GM19099 (cell line): ENCODE measurements around the gene CCDC40.

Source experiments
- POLR2A ChIP-seq: IDR thresholded peaks from 3 replicates; pipeline ENCODE4 v1.6.1; 2011; ENCODE audit warnings: low read depth; ENCODE audit not compliant: insufficient read length; ENCODE audit errors: extremely low read depth

The CCDC40 gene

DNA sequence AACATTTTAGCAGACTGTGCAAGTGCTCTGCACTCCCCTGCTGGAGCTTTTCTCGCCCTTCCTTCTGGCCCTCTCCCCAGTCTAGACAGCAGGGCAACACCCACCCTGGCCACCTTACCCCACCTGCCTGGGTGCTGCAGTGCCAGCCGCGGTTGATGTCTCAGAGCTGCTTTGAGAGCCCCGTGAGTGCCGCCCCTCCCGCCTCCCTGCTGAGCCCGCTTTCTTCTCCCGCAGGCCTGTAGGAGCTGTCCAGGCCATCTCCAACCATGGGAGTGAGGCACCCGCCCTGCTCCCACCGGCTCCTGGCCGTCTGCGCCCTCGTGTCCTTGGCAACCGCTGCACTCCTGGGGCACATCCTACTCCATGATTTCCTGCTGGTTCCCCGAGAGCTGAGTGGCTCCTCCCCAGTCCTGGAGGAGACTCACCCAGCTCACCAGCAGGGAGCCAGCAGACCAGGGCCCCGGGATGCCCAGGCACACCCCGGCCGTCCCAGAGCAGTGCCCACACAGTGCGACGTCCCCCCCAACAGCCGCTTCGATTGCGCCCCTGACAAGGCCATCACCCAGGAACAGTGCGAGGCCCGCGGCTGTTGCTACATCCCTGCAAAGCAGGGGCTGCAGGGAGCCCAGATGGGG, 68.0 kb downstream of the CCDC40 start:
- TF ChIP-seq POLR2A, result no peak

DNA sequence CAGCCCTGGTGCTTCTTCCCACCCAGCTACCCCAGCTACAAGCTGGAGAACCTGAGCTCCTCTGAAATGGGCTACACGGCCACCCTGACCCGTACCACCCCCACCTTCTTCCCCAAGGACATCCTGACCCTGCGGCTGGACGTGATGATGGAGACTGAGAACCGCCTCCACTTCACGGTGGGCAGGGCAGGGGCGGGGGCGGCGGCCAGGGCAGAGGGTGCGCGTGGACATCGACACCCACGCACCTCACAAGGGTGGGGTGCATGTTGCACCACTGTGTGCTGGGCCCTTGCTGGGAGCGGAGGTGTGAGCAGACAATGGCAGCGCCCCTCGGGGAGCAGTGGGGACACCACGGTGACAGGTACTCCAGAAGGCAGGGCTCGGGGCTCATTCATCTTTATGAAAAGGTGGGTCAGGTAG, 68.5 kb downstream of the CCDC40 start:
- TF ChIP-seq POLR2A, result no peak

DNA sequence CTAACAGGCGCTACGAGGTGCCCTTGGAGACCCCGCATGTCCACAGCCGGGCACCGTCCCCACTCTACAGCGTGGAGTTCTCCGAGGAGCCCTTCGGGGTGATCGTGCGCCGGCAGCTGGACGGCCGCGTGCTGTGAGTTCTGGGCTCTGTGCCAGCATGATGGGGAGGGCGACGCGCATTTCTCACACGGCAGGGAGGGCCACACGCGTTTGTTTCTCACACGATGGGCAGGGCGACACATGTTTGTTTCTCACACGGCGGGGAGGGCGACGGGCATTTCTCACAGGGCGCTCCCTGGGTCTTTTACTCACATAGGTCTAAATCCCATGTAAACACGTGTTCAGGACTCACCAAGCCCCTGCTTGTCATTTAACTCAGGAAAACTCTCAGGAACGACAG, 69.3 kb downstream of the CCDC40 start:
- TF ChIP-seq POLR2A, result no peak

DNA sequence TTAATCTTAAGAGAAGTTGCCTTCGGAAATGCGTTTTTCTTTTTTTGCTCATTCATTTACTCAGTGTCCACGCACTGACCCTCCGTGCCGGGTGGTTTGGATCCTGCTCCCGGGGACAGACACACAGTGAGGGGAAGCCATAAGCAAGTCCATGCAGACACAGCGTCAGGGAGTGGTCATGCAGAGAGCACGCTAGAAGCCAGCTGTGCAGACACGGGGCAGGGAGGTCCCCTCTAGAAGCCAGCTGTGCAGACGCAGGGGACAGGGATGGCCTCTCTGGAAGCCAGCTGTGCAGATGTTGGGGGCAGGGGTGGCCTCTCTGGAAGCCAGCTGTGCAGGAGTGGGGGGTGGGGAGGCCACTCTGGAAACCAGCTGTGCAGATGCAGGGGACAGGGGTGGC, 69.7 kb downstream of the CCDC40 start:
- TF ChIP-seq POLR2A, result no peak

DNA sequence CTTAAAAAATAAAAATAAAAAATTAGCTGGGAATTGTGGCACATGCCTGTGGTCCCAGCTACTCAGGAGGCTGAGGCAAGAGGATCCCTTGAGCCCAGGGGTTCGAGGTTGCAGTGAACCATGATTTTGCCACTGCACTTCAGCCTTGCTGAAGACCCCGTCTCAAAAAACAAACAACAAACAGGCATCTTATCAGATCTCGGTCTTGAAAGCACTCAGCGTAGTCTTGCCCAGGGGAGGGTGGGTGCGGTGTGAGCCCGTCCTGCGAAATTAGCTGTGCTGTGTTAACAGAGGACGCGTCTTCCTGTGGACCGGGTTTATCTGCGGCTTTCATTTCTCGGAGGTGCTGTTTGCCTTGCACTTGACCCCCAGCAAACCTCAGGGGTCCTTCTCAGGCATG, 70.3 kb downstream of the CCDC40 start:
- TF ChIP-seq POLR2A, result no peak

DNA sequence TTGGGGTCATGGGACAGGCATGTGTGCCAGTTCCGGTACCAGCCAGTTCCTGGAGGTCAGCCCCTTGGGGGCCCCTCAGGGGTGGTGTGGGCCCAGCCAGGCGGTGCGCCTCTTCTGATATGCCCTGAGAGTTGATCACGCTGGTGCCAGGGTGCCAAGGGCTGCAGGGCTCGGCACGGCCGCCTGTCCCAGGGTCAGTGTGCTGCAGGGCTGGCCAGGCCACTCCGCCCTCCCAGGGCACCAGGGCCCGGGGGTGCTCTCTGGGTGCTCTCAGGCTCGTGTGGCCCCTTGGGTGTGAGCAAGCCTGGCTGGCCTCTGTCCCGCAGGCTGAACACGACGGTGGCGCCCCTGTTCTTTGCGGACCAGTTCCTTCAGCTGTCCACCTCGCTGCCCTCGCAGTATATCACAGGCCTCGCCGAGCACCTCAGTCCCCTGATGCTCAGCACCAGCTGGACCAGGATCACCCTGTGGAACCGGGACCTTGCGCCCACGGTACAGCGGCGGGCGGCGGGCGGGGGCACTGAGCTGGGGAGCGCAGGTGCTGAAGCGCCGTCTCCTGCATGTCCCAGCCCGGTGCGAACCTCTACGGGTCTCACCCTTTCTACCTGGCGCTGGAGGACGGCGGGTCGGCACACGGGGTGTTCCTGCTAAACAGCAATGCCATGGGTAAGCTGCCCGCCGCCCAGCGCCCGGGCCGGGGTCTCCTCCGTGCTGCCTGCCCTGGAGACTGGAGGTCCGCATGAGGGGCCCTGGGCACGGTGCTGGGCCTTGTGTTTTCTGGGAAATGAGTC, 71.0 kb downstream of the CCDC40 start:
- TF ChIP-seq POLR2A, result no peak

DNA sequence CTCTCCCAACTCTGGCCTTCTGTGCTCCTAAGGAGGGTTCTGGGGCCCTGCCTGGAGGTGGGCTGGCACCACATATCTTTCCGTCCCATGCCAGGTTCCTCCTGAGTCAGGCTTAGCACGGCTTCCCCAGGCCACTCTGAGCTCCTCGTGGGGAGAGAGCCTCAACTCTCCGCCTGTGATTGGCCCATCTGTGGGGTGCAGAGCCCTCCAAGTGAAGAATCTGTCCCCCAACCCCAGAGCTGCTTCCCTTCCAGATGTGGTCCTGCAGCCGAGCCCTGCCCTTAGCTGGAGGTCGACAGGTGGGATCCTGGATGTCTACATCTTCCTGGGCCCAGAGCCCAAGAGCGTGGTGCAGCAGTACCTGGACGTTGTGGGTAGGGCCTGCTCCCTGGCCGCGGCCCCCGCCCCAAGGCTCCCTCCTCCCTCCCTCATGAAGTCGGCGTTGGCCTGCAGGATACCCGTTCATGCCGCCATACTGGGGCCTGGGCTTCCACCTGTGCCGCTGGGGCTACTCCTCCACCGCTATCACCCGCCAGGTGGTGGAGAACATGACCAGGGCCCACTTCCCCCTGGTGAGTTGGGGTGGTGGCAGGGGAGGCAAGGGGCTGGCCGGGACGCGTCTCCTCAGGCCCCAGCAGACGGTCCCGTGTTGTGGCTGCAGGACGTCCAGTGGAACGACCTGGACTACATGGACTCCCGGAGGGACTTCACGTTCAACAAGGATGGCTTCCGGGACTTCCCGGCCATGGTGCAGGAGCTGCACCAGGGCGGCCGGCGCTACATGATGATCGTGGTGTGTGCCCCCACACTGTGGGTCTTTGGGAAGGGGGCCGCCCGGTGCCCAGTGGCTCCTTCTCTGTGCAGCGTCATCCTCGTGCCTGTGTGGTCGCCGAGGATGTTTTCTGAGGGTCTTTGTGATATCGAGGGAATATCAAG, 71.9 kb downstream of the CCDC40 start:
- no peak for TF ChIP-seq POLR2A

DNA sequence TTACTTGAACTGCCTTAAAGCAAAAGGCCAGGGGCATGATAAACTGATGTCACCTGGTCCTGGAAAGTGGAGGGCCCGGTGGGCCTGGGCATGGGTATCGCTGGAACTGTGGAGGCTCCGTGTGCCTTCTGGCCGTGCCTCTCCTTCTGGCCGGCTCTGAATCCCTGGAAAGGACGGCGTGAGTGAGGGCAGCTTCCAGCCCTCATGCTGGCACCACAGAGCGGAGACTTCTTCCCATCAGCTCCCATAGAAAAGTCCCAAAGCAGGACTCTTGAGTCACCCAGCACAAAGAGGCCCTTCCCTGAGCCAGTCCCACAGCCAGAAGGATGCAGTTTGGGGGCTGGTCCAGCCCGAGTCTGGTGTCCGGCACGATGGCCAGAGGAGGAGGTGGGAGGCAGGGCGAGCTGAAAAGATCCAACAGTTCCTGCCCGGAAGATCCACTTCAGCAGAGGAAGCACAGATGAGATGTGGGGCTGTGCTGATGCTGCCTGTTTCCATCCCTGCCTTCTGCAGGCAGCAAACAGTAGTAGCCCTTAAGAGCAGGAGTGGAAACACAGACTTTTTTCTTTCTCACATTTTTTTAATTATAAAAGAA, 72.7 kb downstream of the CCDC40 start:
- no peak for TF ChIP-seq POLR2A

DNA sequence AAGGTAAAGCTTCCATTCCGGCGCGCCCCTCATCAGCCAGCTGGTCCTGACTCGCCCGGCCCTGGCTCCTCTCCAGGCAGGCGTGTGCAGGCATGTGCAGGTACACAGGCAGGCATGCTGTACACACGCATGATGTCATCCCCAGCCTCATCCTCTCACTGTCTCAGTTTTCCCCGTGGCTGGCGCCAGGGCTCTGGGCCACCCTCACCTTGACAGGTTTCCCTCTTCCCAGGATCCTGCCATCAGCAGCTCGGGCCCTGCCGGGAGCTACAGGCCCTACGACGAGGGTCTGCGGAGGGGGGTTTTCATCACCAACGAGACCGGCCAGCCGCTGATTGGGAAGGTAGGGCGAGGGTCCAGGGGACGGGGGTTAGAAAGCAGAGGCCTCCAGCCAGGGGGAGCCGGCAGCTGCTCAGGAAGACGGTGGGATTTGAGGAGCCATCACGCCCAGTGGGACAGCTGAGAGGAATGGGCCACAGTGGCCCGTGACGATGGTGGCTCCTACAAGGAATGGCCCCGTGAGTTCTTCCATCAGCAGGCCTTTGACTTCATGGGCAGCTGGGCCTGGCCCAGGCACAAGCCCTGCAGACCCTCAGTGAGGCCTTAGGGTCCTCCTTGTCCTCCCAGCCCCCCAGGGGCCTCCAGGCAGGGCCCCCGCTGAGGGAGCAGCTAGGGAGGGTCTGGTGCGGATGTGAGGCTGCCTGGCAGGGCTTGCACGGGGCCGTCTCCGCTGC, 73.4 kb downstream of the CCDC40 start:
- TF ChIP-seq POLR2A, result no peak

DNA sequence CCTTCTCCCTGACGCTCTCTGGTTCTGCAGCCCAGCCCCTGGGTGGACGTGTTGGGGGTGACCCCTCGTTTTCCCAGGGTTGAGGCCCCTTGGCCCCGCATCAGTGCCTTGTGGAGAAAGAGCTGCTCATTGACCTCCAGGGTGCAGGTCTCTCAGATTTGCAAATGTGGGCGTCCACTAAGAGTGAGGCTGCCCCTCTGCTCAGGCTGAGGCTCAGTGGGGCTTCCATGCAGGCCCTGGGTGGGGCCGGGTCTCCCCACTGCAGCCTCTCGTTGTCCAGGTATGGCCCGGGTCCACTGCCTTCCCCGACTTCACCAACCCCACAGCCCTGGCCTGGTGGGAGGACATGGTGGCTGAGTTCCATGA, 74.0 kb downstream of the CCDC40 start:
- TF ChIP-seq POLR2A, result no peak

DNA sequence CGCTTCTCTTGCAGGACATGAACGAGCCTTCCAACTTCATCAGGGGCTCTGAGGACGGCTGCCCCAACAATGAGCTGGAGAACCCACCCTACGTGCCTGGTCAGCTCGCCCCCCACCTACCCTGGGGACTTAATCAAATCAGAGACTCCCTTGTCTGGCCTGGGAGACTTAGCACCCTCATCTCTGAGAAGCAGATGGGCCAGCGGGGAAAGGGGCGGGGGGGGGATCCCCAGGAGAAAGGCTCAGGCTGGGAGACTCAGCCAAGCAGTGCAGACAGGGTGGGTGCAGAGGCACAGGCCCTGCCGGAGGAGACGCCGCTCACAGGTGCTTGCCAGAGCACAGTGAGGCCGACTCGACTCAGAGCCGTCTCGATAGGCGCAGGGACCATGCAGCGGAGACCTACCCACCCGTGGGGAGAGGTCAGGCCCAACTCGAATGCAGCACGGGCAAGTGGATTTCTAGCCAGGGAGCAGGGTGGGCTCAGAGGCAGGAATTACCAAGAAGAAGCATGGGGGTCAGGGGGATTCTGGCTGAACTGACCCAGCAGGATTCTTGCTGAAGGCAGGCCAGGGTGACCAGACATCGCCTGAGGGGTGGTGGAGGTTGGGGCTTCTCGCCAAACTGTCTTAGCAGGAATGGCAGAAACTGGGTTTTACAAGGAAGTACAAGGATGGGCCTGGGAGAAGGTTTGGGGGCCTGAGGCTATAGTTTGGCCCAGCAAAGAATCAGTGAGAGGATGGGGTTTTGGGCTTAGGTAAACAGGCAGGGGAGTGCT, 74.7 kb downstream of the CCDC40 start:
- no peak for TF ChIP-seq POLR2A

DNA sequence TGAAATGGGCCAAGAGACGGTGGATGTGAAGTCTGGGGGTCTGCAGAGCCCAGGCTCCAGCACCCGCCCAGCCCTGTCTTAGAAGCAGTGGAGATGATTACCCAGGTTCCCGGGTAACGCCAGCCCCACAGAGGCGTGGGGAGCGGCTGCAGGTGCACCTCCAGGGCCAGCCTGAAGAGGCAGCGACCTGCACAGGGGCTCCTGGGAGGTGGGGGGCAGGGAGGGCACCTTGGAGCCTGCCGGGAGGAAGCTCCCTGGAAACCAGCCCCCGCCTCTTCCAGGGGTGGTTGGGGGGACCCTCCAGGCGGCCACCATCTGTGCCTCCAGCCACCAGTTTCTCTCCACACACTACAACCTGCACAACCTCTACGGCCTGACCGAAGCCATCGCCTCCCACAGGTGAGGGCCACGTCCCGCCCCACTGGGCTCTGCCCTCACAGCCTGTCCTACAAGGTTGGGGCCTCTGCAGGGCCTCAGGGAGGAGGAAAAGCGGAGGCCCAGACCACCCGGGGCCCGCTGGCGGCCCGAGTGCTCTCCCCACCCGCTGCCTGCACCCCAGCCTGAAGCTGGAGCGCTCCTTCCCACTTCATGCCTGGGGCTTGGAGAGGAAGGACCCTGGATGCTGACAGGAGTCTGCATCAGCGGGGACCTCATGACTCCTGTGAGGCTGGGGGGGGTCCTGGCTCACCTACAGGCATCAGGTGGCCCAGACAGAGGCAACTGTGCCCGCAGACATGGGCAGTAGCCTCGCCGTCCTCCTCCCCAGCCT, 75.4 kb downstream of the CCDC40 start:
- no peak for TF ChIP-seq POLR2A

DNA sequence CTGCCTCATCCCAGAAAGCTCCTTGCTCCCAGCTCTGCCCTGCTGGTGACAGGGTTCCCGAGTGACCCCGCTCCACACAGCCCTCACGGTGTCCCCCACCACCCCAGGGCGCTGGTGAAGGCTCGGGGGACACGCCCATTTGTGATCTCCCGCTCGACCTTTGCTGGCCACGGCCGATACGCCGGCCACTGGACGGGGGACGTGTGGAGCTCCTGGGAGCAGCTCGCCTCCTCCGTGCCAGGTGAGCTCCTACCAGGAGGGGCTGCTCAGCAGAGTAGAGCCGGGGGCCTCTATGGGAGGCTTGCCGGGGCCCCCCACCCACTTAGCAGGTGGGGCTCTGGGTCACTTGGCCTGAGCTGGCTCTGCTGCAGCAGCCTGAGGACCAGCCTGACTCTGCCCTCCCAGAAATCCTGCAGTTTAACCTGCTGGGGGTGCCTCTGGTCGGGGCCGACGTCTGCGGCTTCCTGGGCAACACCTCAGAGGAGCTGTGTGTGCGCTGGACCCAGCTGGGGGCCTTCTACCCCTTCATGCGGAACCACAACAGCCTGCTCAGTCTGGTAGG, 76.1 kb downstream of the CCDC40 start:
- TF ChIP-seq POLR2A, result no peak

DNA sequence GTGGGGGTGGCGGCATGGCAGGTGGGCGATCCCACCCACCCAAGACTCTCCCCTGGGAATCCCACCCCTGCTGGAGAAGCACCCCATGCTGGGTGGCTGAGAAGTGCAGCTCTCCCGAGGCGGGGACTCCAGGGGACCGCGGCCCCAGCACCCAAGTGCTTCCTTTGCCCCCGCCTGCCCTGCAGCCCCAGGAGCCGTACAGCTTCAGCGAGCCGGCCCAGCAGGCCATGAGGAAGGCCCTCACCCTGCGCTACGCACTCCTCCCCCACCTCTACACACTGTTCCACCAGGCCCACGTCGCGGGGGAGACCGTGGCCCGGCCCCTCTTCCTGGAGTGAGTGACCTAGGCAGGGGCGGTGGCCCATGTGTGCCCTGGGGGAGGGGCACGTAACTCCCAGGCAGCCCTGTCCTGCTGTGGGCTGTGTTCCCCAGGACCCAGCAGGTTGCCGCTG, 76.6 kb downstream of the CCDC40 start:
- no peak for TF ChIP-seq POLR2A
